ENCODE data around the gene MORN5.

The MORN5 gene

DNA sequence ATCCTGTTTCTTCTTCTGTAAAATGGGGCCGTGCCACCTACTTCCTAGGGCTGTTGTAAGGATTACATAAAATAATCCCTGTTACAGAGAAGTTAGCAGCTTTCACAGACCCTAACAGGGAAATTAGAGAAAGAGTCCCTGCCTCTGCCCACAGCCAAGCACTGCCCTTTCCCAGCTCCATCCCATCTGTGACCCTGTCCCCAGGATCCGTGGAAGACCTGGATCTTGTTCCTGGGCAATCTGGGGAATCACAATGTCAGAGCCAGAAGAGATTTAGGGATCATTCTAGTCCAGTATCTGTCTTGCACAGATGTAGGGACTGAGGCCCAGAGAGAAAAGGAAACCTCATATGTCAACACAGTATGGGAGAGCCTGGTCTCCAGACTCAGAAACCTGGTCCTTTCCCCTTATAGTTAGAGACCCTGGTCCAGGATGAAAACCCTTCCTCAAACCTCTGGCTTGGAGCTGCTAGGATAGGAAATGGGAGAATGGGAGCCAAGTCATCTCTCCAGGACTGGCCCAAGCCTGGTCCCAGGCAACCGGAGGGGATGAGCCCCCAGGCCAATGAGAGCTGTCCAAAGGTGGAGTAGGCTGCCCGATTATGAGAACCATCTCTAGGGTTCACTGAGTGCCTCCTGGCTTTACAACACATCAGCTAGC, 56.6 kb downstream of the MORN5 start:
- no peak for TF ChIP-seq GATA2 (IDR thresholded peaks at IDR 0.05; ENCODE audit: low read depth, low read length)
- TF ChIP-seq GATA3 (IDR thresholded peaks at IDR 0.05; ENCODE audit: low read depth, low read length), result no peak

GRCh38 chr9:122216798-122217418, 57.2 kb downstream of the MORN5 start:
- TF ChIP-seq GATA3 (IDR thresholded peaks at IDR 0.05; ENCODE audit: low read depth, low read length), result no peak
- no peak for TF ChIP-seq GATA2 (IDR thresholded peaks at IDR 0.05; ENCODE audit: low read depth, low read length)

DNA sequence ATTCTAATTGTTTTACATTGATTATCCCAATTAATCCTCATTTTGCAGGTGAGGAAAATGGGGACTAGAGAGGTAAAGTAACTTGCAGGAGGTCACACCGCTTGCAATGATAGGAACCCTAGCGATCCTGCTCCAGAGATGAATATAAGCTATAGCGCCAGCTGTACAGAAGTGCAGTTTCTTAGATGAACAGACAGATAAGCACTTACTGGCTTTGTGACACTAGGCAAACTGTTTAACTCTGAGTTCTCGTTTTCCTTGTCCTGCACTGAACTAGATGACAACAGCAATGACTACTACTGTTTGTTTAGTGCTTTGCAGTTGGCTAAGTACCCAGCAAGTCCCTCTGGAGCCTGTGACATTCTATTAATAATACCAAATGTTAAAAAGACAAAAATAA, 57.9 kb downstream of the MORN5 start:
- no peak for TF ChIP-seq GATA2 (IDR thresholded peaks at IDR 0.05; ENCODE audit: low read depth, low read length)
- TF ChIP-seq GATA3 (IDR thresholded peaks at IDR 0.05; ENCODE audit: low read depth, low read length), result no peak

DNA sequence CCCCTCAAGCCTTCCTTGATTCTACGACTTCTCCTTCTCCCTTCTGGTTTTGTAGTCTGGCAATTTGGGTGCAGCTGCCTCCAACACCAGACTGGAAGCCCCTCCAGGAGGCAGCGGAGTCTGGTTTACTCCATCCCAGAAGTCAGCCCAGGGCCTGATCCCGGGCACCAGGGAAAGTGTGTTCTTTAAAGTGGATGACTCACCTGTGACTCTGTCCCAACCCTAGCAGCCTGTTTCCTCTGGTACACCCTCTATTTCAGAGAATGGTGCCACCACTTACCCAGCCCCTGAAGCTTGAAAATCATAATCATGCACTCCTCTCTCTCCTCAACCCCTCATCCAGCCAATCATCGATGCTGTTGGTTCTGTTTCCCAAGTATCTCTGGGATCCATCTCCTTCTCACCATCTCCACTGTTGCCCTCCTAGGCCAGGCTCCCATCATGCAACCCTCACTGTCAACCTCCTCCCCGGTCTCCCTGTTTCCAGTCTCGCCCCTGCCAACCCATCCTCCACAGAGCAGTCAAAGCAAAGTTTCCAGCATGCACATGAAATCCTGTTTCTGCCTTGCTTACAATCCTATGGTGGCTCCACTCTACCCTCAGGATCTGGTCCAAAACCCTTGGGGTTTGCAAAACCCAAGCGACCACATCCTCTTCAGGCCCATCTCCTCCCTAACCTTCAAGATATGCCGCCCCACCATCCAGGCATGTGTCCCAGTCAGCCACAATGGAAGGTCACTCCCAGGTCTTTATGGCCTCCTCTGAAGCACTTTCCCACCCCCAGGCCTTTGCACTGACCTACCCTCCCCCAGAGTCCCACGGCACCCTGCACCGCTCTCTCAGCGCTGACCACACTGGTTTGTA, 58.6 kb downstream of the MORN5 start:
- TF ChIP-seq GATA3 (IDR thresholded peaks at IDR 0.05; ENCODE audit: low read depth, low read length), result no peak
- no peak for TF ChIP-seq GATA2 (IDR thresholded peaks at IDR 0.05; ENCODE audit: low read depth, low read length)

DNA sequence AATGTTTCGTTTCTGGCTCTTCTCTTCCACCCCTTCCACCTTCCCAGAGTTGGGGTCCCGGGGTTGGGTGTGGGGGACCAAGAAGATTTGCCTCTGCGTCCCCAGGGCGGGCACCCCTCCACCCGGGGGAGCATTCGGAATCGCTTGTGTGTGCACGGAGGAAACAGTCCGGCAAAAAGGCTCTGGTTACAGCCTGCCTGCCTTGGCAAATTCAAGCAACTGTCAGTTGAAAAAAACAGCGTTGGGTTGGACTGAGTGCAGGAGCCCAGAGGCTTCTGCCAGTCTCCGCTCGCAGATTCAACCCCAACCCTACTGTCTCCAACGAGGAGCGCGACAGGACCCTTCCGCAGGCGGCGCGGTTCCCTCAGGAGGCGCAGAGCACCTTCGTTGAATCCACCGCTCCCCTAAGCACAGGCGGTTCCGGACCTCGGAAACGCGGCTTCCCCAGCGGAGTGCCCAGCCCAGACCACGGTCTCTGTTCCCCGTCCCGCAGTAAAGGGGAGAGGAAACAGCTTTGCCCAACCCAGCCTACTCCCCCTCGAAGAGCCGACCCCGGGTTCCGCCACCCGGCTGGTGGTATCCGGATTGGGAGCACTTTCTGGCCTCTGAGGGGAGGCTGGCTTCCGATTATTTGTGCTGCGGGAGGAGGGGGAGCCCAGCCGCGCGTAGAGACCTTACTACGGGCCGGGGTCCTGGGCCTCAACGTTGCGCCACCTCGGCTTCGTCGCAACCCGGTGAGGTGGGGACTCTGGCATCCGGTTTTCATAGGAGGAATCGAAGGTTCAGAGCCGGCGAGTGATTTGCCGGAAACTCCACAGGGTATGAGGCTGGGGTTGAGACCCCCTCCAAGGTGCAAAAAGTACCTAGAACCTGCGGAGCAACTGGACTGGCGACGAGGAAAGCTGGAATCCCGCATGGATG, 59.5 kb downstream of the MORN5 start:
- TF ChIP-seq GATA2 (IDR thresholded peaks at IDR 0.05; ENCODE audit: low read depth, low read length) (no peak), GATA3 (IDR thresholded peaks at IDR 0.05; ENCODE audit: low read depth, low read length) (no peak)

DNA sequence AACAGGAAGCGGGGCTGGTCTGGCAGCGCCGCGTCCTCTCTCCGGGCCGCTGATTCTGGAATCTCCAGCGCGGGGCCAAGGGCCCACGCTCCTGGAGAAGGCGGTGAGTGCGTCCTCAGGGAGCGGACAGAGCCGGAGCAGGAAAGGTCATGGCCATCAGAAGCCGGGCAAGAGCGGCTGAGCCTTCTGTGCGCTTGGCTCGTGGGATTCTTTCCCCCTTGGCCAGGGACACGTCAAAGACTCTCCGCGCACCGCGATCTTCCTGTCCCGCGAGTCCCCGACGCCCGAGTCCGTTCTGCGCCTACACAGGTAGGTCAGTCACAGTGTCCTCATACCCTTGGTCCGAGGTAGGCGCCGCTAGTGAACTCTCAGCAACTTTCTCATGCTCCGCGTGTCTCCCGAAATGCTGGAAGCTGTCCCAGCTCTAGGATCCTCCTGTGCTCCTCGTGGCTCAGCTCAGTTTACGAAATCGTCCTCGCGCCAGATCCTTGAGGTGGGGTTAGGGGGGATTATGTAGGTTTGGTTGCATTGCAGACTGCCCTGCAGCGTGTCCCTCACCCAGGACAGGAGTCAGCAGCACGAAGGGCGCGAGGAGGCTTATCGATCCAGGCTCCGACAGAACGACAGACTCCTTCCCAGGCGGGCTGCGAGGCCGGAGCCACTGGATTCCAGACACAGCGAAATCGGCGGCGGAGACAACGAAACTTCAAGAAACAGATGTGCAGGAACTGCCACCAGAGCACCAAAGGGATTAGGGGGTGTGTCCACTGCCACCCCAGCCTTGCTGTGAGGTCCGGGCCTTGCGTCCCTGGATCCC, 60.4 kb downstream of the MORN5 start:
- TF ChIP-seq GATA2 (IDR thresholded peaks at IDR 0.05; ENCODE audit: low read depth, low read length) (no peak), GATA3 (IDR thresholded peaks at IDR 0.05; ENCODE audit: low read depth, low read length) (no peak)

DNA sequence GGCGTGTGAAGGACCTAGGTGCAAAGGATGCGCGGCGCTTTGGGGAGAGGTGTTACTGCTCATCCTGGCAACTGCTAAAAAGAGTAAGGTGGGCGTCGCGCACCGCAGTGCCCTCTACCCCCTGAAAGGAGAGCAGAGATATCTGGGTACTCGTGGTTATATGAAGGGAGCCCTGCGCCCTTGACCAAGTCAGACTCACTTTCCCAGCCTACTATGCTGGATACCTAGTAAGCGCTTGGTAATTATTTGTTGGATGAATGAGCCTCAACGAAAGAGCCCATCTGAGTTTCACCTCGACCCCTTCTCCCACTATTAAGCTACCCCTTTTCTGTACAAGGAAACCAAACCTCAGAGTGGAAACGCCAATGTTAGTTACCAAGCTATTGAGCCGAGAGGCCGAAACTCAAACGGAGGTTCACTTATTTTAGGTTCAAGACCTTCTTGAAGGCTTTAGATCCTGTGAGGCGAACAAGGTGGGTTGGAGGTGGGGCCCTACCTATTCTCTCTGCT, 61.0 kb downstream of the MORN5 start:
- TF ChIP-seq GATA3 (IDR thresholded peaks at IDR 0.05; ENCODE audit: low read depth, low read length), result no peak
- TF ChIP-seq GATA2 (IDR thresholded peaks at IDR 0.05; ENCODE audit: low read depth, low read length), result no peak

DNA sequence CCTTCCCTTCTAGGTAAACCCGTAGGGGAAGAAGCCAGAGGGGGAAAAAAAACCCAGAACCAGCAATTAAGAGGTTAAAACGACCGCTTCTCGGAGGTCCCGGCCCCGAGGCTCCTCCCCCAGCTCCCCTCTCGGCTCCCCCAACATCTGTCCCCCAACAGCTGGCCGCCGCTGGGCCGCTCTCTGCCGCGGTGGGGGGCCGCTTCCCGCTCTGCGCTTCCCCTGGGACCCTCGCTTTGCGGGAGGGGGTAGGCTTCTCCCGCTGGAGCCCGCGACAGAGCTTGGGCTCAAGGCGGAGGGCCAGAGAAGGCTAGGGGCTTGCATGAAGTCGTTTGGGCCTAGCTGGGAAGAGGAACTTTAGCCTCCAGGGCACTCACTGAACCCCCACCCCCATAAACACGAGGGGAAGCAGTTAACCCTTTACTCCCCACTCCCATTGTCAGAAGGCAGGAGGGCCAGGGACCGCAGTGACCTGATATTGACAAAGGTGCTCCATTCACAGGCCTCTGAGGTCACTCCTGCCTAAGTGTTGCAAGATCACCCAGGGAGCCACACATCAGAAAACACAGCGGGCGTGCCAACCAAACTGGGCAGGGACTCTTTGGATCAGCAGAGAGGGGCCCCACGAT, 61.6 kb downstream of the MORN5 start:
- TF ChIP-seq GATA3 (IDR thresholded peaks at IDR 0.05; ENCODE audit: low read depth, low read length), result no peak

GRCh38 chr9:122222791-122223190, 63.1 kb downstream of the MORN5 start:
- TF ChIP-seq GATA3 (IDR thresholded peaks at IDR 0.05; ENCODE audit: low read depth, low read length) (no peak), GATA2 (IDR thresholded peaks at IDR 0.05; ENCODE audit: low read depth, low read length) (no peak)

- TF ChIP-seq GATA2 (IDR thresholded peaks at IDR 0.05; ENCODE audit: low read depth, low read length) (no peak), GATA3 (IDR thresholded peaks at IDR 0.05; ENCODE audit: low read depth, low read length) (no peak)
These were observed 63.7 kb downstream of the MORN5 start for GRCh38 chr9:122223435-122223834.

DNA sequence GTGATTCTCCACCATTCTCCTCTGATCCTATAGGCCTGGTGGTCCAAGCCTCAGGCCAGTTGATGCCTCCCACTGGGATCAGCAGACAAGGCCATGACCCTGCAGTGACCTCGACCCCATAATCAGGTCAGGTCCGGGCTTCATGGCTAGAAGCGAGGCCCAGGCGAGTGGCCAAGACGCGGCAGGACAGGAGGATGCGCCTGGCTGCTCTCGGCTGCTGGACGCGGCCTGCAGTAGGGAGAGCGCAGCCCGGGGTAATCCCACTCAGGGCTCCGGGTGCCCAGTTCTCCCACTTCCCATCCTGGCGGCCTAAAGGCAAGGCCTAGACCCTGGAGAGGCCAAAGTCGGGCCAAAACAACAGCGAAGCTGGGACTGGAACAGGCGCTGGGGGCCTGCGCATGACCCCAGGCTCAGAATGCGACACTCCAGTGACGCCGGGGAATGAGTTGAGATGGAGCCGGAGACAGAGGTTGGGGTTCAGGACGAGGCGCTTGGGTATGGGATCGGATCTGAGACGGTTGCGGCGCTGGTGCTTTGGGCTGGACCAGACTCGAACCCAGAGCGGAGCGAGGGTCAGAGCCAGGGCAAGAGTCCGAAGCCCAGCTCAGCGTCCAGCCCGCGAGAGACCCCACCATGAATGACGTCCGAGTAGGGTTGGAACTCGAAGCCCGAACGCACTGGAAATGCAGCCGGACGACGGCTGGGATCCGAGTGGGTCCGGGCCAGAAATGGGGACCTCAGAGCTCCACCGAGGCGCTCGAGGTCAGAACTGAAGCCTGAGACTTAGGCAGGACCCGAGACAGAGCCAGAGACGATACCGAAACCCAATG, 65.8 kb downstream of the MORN5 start:
- no peak for TF ChIP-seq GATA2 (IDR thresholded peaks at IDR 0.05; ENCODE audit: low read depth, low read length)
- TF ChIP-seq GATA3 (IDR thresholded peaks at IDR 0.05; ENCODE audit: low read depth, low read length), result no peak

Measured in SH-SY5Y (cell line).